HG03442 (cell line): Measurements from ENCODE around the gene CDSN.

ENCODE experiments used
- ATAC-seq: cut with Tn5 transposase; IDR thresholded peaks from one replicate; pipeline ENCODE4 v1.9.1; 2021; ENCODE audit warnings: mild to moderate bottlenecking, moderate library complexity; ENCODE audit not compliant: unreplicated experiment

Gene CDSN

GRCh38 chr6:31149827-31150447, 29.7 kb upstream of the CDSN start:
- ATAC-seq: no peak

GRCh38 chr6:31145386-31145785, 25.1 kb upstream of the CDSN start:
- no peak for ATAC-seq

DNA sequence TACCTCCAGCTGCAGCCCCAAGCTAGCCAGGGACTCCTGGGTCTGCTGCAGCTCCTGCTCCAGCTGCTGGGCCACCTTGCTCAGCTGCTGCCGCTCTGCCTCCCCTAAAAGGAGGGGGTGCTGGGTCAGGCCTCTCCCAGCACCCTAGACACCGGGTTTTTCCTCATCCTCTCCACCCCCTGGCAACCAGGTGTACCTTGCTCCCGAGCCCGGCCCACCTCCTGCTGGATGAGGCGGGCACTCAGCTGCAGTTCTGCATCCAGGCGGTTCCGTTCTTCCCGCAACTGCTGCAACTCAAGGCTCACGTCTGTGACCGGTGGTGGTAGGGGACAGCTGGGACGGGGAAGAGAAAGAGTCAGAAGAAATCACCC, 24.7 kb upstream of the CDSN start:
- ATAC-seq: no peak

DNA sequence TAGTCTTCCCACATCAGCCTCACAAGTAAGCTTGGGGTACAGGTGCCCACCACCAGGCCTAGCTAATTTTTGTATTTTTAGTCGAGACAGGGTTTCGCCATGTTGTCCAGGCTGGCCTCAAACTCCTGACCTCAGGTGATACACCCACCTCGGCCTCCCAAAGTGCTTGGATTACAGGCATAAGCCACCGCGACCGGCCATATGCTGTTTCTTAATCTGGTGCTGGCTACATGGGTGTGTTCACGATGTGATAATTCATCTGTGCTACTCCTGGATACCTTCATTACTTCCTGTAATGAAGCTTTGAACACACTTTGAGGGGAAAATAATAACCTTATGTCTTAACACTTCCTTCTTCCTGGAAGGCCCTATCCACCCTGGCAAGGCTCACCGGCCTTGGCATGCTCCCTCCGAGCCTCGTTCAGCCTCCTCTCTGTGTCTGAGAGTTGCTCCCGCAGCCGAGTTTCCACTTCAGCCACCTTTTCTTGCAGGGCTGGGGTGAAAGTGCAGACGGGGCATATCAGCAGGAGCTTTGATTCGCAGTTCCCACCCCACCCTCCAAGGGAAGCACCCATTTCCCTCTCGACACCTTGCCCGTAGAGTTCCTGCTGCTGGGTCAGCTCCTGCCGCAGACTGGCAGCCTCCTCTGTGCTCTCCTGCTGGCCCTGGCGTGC, 24.2 kb upstream of the CDSN start:
- ATAC-seq: no peak

- no peak for ATAC-seq
These were observed 22.9 kb upstream of the CDSN start for GRCh38 chr6:31143148-31143547.

GRCh38 chr6:31142361-31142761, 22.1 kb upstream of the CDSN start:
- ATAC-seq: no peak

GRCh38 chr6:31140643-31141042, 20.4 kb upstream of the CDSN start:
- ATAC-seq: no peak

DNA sequence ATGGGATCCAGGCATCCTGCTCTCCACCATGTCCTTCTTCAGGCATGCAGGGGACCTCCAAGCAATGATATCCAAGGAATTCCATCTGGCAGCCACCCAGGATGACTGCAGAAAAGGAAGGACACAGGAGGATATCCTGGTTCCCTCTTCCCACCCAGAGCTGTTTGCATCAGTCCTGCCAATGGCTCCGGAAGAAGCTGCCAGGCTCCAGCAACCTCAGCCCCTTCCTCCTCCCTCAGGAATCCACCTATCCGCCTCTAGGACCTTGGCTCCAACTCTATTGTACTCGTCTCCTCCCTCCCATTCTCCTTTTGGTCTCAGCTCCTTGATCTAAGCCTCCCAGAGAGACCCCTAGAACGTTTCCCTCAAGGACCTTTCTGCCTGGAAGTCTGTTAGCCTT, 19.4 kb upstream of the CDSN start:
- no peak for ATAC-seq

- ATAC-seq: no peak
These were observed 18.7 kb upstream of the CDSN start, which contains the start of gene PSORS1C2 for GRCh38 chr6:31138982-31139381. PSORS1C2 (minus strand) TSS chr6:31139066; CDS start chr6:31139026, 40 bp downstream.

- no peak for ATAC-seq
These were observed 15.5 kb upstream of the CDSN start for GRCh38 chr6:31135710-31136109.

DNA sequence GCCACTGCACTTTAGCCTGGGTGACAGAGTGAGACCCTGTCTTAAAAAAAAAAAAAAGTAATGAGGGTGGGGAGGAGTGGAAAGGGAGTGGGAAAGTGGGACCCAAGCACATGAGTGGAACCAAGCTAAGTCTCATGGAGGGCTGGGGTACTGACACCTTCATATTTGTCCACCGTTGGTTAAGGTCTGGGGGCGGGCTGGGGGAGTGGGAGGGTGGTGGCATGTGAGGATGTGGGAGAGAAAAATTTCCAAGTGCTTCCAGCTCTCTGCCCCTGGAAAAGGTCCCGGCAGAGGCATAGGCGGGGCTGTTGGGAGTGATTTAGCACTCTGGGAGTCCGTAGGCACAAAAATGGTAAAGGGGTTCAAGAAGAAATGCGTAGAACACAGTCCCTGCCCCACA, 12.6 kb upstream of the CDSN start:
- ATAC-seq: no peak

- ATAC-seq: no peak
These were observed 11.3 kb upstream of the CDSN start for GRCh38 chr6:31131595-31131994.

DNA sequence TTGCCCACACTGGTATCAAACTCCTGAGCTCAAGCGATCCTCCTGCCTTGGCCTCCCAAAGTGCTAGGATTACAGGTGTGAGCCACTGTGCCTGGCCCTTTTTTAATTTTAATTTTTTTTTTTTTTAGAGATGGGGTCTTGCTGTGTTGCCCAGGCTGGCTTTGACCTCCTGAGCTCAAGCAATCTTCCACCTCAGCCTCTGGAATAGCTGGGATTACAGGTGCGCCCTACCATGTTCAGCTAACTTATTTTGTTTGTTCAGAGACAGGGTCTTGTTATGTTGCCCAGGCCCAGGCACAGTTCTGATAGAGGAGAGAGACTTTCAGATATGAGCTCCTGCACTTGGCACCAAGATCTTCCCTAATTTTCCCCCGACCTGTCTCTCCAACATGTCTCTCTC, 10.5 kb upstream of the CDSN start:
- ATAC-seq: no peak

- ATAC-seq: no peak
These were observed 8.9 kb upstream of the CDSN start for GRCh38 chr6:31129130-31129529.

GRCh38 chr6:31128093-31128676, 7.9 kb upstream of the CDSN start:
- ATAC-seq: no peak

GRCh38 chr6:31126396-31127175, 6.3 kb upstream of the CDSN start:
- ATAC-seq: no peak

DNA sequence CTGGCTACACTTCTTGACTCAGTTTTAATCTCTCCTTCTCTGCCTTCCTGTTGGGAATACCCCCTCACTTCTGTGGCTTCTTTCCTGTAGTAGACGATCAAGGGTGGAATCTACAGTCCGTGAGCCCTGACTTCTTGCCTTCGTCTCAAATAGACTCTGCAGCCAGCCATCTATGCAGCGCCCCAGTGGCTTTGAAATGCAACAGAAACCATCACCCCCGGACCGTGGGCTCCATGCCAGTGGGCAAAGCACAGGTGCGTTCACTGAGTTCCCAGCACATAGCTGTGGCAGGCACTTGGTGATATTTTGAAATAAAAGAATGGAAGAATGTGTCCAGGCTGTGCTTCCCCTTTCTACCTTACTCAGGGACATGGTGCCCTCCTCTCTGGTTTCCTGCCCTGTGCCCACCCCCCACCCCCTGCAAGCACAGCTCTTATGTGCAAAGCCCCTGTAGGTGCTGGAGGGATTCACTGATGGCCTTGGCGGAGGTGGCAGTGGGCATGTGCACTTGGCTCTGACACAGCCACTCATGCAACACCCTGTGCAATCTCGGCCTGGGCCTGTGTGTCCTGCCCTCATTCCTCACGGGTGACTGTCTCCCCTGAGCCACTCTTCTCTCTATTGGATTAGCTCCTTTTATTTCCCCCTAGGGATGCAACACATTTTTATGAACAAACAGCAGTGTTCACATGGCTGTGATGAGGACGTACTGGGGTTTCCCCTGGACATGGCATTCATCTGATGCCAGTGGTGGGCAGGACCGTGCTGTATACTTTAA, 5.5 kb upstream of the CDSN start:
- ATAC-seq: no peak

GRCh38 chr6:31125162-31125561, 4.9 kb upstream of the CDSN start:
- ATAC-seq: no peak

GRCh38 chr6:31122791-31123706, 2.8 kb upstream of the CDSN start:
- no peak for ATAC-seq
